ENCODE results near the gene GRIK1.
"Not testable (repeated sequence)": the region's sequence is repeated elsewhere in the genome, so short reads cannot be mapped to it uniquely, and the experiment has no call there.

The GRIK1 gene

GRCh38 chr21:29639366-29640079, 300.3 kb downstream of the GRIK1 start:
- DNase-seq: no peak

- no peak for DNase-seq
Observed at GRCh38 chr21:29638761-29639327, 301.0 kb downstream of the GRIK1 start.

GRCh38 chr21:29638138-29638537, 301.7 kb downstream of the GRIK1 start:
- DNase-seq: no peak

- no peak for DNase-seq
Observed at GRCh38 chr21:29637553-29637952, 302.2 kb downstream of the GRIK1 start.

- no peak for DNase-seq
Observed at GRCh38 chr21:29637134-29637533, 302.7 kb downstream of the GRIK1 start.

GRCh38 chr21:29634418-29634817, 305.4 kb downstream of the GRIK1 start:
- no peak for DNase-seq

- no peak for DNase-seq
Observed at GRCh38 chr21:29633756-29634155, 306.0 kb downstream of the GRIK1 start.

- DNase-seq: no peak
Observed at GRCh38 chr21:29630441-29630840, 309.4 kb downstream of the GRIK1 start.

GRCh38 chr21:29627905-29628304, 311.9 kb downstream of the GRIK1 start:
- no peak for DNase-seq

GRCh38 chr21:29626801-29627470, 312.9 kb downstream of the GRIK1 start:
- no peak for DNase-seq

GRCh38 chr21:29625990-29626389, 313.8 kb downstream of the GRIK1 start:
- no peak for DNase-seq

- DNase-seq: no peak
Observed at GRCh38 chr21:29624776-29625175, 315.0 kb downstream of the GRIK1 start.

GRCh38 chr21:29621525-29621924, 318.3 kb downstream of the GRIK1 start:
- DNase-seq: no peak

- DNase-seq: no peak
Observed at GRCh38 chr21:29616209-29616751, 323.5 kb downstream of the GRIK1 start.

- no peak for DNase-seq
Observed at GRCh38 chr21:29613877-29614276, 325.9 kb downstream of the GRIK1 start.

- no peak for DNase-seq
Observed at GRCh38 chr21:29613021-29613420, 326.8 kb downstream of the GRIK1 start.

- no peak for DNase-seq
Observed at GRCh38 chr21:29610779-29611360, 328.9 kb downstream of the GRIK1 start.

GRCh38 chr21:29606613-29607012, 333.2 kb downstream of the GRIK1 start:
- DNase-seq: no peak

- DNase-seq: not testable (repeated sequence)
Observed at GRCh38 chr21:29605219-29605618, 334.6 kb downstream of the GRIK1 start.

GRCh38 chr21:29604076-29604475, 335.7 kb downstream of the GRIK1 start:
- no peak for DNase-seq

- no peak for DNase-seq
Observed at GRCh38 chr21:29601047-29601446, 338.7 kb downstream of the GRIK1 start.

GRCh38 chr21:29586696-29587095, 353.1 kb downstream of the GRIK1 start:
- no peak for DNase-seq

- no peak for DNase-seq
Observed at GRCh38 chr21:29585462-29585861, 354.3 kb downstream of the GRIK1 start.
